Stimulated activated CD8-positive, alpha-beta memory T cell treated with anti-CD3 and anti-CD28 coated beads, Interleukin-7, amount 100 ng/mL, for 24 hours (primary cell): ENCODE results near the gene TNFAIP8L2.
"Not testable (repeated sequence)": the region's sequence is repeated elsewhere in the genome, so short reads cannot be mapped to it uniquely, and the experiment has no call there.

Source experiments
- DNase-seq: peaks from one replicate; pipeline ENCODE4 v3.0.0-alpha.2; 2020; ENCODE audit warnings: low read depth

The TNFAIP8L2 gene

DNA sequence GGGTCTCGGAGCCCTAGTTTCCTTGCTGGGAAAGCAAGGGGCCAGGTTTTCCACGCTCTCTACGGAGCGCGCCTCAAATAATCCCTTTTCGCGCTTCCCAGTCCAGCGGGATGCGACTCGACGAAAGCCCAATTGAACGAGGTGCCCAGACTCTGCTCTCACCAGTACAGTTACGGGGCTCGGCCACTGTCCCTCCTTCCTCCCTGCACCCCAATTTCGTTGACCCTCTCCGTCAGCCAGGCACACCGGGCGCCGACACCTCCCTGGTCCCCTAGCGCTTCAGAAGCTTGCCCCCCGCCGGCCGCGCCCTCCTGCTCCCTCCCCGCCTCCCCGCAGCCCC lies 10.4 kb upstream of the TNFAIP8L2 start:
- no peak for DNase-seq

DNA sequence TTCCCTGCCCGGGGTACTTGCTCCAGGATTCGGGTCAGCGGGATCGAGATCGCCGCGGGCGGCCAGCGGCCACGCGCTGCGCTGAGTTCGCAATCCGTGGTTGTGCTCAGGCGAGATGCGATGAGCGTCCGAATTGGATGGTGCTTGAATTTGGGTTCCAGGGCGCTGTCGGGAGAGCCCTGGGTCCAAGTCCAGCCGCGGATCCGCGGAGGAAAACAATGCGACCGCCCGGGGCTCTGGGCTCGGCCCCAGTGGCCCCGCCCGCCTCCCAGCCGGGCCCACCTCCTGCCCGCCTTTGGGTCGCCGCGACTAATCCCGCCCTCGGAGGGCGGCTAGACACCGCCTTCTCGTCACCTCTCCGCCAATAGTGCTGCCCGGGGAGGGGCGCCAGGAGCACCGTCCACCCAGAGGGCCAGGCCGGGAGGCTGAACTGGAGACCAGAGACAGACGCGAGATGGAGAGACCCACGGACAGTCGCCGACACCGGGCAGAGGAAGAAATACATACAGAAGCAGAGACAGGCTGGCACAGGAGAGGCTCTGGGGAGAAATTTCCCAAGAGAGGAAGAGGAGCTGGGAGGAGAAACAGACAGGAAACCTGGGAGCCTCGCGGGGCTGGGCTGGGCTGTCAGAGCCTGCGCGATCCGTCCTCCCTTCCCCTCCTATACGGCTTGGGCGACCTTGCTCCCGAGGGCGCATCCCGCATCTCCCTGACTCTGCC lies 9.9 kb upstream of the TNFAIP8L2 start, which contains the start of gene SEMA6C:
Gene SEMA6C, minus strand, starts transcription at position 220 of the 720 bp plus-strand sequence. CDS start 4,010 bp downstream, outside the sequence.
- DNase-seq = peak; percentile 68

DNA sequence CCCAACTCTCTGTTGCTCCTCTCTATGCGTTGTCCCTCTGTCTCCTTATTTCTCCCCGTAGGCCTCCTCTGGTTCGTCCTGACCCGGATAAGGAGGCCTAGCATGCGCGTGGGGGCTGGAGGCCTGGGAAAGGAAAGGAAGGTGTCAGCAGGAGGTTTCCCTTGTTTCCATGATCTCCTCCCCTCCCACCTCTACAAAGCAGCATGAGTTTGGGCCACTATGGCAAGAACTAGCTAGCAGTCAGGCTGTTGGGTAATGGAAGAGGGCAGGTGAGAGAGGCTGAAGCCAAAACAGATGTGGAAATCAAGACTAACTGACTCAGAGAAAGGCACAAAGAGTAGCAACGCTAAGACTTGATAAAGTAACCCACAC lies 9.3 kb upstream of the TNFAIP8L2 start:
- DNase-seq = no peak

DNA sequence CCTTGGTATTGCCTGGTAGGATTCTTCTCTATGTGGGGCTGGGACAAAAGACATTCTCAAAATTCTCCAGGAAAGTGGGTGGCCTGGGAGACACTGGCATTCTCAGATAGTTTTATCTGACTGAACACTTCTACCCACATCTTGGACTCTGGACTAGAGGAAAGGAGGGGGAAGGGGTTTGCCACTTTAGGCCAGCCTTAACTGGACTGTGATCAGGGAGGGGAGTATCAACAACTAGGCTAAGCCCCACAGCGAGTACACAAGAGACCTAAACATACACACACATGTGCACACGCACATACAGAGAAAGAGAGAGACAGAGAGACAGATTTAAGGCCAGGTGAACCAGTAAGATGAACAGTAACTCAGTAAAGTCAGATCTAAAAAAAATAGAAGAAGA lies 8.8 kb upstream of the TNFAIP8L2 start:
- DNase-seq = no peak

DNA sequence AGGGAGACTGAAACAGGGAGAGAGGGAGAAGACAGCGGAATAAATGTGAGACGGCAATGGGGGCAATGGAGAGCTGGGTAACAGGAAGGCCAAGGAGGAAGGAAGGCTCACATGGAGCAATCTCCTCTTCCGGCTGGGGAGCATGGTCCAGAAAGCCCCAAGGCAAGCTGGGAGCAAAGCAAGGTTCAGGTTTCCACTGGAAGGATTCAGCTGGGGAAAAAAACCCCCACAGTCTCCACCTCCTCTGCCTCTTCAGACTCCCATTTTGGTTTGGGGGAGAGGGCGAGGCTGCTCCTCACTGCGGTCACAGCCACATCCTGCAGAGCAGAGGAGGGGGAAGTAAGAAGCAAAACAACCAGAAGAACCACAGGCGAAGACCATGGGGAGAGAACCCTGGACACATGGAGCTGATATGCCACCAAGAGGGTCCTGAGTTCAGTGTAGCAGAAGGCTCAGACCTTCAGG lies 650 bp downstream of the TNFAIP8L2 start:
- DNase-seq = no peak

DNA sequence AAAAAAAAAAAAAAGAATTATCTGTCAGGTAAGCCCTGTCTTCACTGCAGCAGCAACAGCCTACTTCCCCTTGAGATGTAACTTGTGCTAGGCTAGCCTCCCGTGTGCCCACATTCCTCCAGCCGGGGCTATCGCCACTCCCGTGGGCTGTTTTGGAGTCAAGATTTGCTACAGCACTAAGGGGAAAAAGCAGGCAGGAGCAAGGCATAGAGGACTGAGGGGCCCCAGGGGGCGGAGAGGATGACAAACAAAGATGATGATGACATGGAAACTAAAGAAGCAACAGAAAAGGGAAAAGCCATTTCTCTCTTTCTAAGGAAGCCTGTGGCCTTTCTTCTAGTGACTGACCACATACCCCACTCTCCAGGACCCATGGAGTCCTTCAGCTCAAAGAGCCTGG lies 1.9 kb downstream of the TNFAIP8L2 start:
- DNase-seq = no peak

DNA sequence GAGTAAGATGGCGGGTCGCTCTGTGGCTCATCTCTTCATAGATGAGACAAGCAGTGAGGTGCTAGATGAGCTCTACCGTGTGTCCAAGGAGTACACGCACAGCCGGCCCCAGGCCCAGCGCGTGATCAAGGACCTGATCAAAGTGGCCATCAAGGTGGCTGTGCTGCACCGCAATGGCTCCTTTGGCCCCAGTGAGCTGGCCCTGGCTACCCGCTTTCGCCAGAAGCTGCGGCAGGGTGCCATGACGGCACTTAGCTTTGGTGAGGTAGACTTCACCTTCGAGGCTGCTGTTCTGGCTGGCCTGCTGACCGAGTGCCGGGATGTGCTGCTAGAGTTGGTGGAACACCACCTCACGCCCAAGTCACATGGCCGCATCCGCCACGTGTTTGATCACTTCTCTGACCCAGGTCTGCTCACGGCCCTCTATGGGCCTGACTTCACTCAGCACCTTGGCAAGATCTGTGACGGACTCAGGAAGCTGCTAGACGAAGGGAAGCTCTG lies 2.4 kb downstream of the TNFAIP8L2 start:
- DNase-seq = no peak

DNA sequence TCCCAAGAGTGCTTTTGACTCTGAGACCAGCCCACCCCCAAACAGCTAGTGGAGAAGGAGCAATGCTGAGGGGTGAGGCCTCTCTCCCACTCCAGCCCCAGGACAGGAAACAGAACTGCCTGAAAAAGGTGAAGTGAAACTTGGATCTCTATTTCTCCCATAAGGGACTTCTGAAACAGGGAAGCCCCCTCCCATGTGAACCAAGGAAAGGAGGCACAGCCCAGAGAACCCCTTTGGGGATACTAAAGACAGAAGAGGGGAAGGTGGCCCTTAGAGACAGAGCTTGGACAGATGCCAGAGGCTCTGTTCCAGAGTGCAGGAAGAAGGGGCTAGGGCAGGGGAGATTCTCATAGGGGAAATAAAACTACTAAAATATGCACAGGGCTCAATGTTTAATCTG lies 2.9 kb downstream of the TNFAIP8L2 start:
- no peak for DNase-seq

DNA sequence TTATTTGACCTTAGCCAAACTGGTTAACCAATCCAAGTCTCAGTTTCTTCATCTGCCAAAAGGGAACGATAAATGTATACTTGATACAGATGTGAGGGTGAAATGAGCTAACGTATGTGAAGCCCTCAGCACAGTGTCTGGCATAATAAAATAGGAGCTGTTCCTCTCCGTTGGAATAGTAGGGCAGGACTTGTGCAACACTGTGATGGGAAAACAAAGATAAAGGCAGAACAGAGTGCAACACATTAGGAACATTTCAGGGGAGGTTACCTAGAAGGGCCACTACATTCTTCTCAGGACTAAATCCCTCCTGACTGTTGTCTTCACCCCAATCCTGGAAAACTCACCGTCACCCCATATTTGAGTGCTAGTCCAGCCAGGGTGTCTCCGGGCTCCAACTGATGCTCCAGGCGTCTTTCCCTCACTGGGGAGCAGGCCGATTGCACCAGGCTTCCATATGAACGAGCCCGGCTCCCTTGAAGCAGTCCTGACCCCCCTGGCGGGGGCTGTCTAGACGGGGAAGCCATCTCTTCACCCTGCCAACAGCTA lies 8.4 kb downstream of the TNFAIP8L2 start:
- DNase-seq = no peak

DNA sequence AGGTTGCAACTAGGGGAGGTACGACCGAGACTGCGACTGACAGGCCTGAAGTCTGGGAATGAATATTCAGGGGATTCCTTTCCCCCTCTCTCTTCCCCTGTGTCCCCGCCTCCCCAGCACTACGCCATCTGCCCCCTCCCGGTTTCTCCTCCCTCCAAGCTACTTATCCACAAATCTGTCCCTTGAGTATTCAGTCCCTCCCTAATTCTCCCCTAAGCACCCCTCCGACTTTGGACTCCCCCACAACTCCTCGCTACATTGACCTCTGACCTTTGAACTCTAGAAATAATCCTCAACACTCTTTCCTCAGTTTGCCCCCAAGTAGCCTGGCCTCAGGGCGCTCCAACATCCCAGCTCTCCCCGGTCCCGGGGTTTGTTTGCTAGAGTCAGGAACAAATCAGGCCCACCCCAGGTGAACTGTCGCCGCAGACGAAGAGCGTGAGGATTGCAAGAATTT lies 8.9 kb downstream of the TNFAIP8L2 start:
- DNase-seq = no peak

DNA sequence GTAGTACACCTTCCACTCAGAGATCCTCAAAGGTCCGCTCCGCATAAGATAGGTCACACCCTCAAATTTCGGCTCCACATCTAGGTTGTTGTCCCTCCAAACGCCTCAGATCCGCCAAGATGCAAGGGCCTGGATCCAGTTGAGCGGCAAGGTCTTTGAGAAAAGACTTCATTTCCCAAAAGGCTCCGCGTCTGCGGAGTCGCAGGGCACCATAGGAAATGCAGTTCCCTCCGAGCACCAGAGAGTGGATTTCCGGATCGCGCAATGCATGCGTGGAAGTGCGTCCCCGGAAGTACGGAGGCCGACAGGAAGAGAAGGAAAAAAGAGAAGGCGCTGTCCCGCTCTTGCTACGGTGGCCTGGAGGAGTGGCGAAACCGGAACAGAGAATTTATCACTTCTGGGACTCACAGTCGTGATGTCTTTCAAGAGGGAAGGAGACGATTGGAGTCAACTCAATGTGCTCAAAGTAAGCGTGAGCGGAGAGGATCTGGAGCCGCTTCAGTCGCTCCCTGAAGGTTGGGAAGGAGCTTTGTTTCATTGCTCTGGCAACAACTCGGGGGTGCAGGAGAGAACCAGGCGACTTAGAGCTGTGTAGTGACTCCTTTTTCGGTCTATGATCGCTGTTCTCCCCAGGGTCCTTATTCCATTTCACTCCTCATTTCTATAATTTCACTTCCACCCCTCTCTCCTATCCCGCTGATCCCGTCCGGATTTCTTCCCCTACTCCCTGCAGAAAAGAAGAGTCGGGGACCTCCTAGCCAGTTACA lies 9.5 kb downstream of the TNFAIP8L2 start, which contains the start of the genes LYSMD1 and SCNM1:
Gene LYSMD1, minus strand, starts transcription at position 165 of the 767 bp plus-strand sequence. CDS start 644 bp downstream, outside the sequence.
Gene SCNM1, plus strand, starts transcription at position 407 of the 767 bp plus-strand sequence. Its CDS starts 9 bp downstream, at position 416.
- DNase-seq = peak; percentile 88

DNA sequence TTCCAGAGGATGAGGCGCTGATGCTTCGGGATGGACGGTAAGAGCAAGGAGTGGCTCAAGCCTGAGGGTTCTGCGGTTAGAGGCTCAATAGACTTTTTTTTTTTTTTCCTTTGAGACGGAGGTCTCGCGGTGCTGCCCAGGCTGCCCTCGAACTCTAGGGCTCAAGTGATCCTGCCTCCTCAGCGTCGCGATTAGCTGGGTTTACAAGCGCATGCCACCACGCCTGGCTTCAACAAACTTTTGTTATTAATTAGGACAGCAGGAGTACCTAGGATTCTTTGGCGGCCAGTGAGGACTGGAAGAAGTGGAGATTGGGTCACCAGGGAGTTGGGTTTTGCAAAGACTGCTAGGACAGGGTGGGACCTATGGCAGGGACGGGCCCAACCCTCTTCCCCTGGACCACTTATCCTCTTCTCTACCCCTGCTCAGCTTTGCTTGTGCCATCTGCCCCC lies 10.1 kb downstream of the TNFAIP8L2 start:
- DNase-seq = no peak

DNA sequence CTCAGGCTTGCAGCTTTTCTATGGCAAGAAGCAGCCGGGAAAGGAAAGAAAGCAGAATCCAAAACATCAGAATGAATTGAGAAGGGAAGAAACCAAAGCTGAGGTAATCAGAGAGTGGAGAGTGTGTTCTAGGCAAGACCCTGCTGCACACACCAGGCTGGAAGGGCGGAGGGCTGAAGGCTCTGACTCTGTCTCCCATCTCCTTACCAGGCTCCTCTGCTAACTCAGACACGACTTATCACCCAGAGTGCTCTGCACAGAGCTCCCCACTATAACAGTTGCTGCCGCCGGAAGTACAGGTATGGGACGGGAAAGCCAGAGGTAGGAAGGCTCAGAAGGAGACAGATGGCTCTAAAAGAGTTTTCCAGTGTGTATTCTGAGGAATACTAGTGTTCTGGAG lies 10.7 kb downstream of the TNFAIP8L2 start:
- DNase-seq = no peak

DNA sequence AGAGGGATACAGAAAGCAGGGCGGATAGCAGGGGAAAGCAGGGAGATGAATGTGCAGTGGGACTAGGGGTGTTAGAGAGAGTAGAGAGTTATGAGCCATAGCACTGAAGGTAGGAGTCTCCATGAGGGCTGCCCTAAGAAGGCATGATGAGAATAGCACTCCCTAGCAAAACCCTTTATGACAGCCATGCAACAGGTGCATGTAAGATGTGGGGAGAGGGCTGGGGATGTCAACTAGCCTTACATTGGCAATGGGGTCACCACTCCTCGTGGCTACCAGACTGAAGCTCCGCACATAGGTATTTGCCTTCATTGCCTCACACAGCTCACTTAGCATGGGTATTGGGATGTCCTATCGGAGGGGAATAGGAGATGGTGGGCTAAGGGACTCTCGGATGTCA lies 14.7 kb downstream of the TNFAIP8L2 start:
- no peak for DNase-seq

DNA sequence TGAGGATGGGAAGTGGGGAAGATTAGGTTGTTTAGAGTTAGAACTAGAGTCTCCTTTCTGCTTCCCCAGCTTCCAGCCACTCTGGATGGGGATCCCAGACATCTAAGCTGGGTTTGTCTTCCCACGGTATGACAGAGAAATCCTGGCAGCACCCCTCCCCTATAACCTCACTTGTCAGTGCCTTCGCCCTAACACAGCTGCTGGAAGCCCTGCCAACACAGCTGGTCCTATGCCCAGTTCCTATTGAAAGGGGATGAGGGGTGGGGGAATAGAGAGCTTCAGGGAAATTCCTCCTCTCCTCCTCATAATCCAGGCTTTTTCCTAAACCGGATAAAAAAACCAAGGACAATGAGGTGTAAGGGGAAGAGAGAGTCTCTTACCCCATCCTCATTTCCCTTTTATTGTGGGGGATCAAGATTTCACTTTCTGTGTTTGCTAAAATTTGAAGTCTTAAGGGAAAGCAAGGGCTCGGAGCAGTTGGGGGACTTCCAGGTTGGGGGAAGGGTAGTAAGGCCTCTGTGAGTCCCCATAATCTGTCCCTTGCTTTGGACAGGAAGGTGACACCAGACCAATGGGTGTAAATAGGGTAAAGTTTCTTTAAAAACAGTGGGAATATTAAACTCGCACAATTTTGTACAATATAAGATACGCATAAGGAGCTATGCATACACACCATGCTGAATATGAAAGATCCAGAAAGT lies 18.7 kb downstream of the TNFAIP8L2 start:
- DNase-seq = no peak

DNA sequence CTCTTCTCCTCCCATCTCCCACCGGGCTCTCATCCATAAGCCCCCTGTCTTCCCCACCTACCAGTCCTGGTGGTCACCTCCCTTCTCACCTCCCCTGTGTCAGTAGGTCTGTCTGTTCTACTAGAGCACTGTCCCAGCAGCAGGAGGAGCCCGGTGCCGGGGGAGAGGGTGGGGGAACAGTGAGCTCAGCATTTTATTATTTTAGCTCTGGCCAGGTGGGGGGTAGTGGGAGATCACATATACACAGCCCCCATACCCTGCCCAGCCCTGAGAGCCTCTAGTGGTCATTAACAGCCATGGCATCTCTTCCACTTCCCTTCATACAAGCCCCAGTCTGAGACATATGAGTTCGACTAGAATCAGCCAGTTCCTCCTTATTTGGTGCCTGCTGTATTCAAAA lies 19.4 kb downstream of the TNFAIP8L2 start, which contains the start of gene TMOD4:
Gene TMOD4, minus strand, starts transcription at position 119 of the 400 bp plus-strand sequence. CDS start 1,106 bp downstream, outside the sequence.
- DNase-seq = no peak

DNA sequence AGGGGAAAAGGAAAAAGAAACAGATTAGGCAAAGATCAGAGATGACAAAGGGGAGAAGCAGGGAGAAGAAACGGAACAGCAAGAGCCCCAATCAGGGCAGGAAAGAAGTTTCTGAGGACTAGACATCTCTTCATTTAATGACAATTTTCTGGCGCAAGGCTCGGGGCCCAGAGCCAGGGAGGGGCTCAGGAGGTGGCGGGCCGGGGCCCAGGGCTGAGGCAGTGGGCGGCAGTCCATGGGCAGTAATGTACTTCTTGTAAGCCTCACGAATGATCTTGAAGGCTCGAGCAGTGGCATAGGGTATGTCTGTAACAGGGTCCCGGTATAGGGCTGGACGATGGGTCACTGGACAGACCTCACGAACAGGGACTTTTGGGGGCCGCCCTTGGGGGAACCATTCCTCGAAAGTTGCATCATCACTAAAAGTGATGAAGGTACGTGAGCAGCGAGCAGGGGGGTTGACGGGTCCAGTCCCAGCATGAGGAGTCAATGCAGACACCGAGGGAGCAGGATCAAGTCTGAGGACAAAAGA lies 20.1 kb downstream of the TNFAIP8L2 start:
- DNase-seq = no peak

DNA sequence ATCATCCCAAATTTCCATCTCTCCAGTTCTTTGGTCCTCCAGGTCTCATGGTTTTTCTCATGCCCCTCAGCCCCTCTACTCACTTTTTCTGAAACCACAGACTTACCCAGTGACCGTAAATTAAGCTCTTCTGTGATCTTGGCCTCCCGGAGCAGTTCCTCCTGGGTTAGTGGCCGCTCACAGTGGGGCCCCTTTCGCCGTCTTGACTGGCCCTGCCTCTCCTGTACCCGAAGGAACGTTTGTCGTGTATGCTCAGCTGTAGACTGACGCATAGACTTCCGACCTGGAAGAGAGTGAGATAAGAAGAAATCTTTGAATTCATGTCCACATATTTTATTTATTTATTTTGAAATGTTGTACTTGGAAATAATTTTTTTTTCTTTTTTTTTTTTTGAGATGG lies 27.8 kb downstream of the TNFAIP8L2 start:
- no peak for DNase-seq

DNA sequence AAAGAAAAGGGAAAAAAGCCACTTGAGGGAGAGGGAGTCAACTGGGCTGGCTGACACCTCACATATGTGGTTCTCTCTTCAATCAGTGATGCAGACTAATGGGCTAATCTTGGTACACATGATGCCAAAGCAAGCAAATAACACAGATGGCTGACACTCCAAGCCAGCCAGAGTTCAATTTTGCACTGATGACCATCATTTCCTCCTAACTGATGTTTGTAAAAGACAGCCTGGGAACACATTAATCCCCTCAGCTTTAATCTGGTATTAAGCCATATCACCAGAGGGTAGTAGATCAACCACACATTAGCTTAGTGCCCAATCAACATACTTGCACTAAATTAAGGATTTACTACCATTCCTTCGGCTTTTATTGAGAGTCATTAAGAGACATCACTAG lies 30.8 kb downstream of the TNFAIP8L2 start:
- DNase-seq = no peak

DNA sequence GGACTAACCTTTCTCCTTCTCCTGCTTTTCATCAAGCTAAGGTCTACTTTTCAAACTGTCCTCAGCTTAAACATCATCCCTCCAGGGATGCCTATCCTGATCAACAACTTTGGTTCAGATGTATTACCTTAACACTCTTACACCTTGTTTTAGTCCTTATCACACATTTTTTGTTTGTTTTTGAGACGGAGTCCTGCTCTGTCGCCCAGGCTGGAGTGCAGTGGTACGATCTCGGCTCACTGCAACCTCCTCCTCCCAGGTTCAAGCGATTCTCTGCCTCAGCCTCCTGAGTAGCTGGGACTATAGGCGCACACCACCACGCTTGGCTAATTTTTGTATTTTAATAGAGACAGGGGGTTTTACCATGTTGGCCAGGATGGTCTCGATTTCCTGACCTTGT lies 32.2 kb downstream of the TNFAIP8L2 start:
- DNase-seq = not testable (repeated sequence)

DNA sequence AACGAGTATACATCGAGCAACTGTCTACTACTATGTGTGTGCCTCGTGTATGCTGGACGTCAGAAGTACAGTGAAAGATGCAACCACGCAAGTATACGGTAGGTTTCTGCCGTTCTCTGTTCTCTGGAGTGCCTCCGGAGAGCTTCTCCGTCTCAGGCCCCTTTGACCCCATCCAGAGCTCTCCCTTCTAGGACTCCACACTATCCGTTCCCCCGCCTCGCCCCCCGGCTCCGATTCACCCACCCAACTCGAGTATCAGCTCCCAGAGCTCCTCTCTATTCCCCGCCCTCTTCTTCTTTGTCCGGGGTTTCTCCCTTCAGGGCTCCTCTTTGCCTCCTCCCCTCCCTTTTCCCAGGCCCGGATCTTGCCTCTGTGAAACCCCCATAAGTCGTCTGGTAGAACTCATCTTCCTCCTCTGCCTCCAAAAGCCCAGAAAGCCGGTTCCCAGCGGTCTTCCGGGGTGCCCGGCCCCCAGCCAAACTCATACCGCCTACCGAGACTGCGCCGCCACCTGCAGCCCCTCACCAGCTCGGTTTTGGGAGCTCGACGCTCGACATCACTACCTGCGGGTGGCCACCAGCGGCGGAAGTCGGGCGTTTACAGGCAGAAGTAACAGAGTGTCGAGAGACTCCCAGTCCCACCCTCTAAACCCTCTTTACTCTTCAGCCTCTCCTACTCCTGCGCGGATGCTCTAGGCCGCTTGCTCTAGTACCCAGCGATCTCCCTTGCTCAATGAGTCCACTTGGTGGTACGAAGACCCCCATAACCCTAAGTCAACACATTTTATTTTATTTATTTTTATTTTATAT lies 33.4 kb downstream of the TNFAIP8L2 start, which contains the start of gene VPS72:
Gene VPS72, minus strand, starts transcription at position 561 of the 809 bp plus-strand sequence. Its CDS starts 76 bp downstream, at position 485.
- DNase-seq = peak; percentile 72
